GM19452 (cell line): ENCODE results near the gene SCN1B.

ENCODE experiments used
- ATAC-seq: cut with Tn5 transposase; IDR thresholded peaks from one replicate; pipeline ENCODE4 v1.9.1; 2021; ENCODE audit not compliant: unreplicated experiment

The SCN1B gene

DNA sequence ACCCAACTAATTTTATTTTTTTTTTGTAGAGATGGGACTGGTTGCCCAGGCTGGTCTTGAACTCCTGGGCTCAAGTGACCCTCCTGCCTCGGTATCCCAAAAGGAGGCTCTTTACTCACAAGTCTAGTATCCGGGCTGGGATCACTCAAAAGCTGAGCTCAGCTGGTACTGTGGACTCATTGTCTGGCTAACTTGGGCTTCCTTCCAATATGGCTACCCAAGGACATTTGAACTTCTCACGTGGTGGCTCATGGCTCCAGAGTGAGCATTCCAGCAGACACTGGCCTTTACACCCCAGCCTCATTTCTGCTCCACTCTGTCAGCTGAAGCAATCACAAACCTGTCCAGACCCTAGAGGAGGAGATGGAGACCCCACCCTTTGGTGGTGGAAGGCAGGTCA lies 40.2 kb downstream of the SCN1B start:
- no peak for ATAC-seq

- no peak for ATAC-seq
Observed at GRCh38 chr19:35073516-35073915, 43.2 kb downstream of the SCN1B start.

DNA sequence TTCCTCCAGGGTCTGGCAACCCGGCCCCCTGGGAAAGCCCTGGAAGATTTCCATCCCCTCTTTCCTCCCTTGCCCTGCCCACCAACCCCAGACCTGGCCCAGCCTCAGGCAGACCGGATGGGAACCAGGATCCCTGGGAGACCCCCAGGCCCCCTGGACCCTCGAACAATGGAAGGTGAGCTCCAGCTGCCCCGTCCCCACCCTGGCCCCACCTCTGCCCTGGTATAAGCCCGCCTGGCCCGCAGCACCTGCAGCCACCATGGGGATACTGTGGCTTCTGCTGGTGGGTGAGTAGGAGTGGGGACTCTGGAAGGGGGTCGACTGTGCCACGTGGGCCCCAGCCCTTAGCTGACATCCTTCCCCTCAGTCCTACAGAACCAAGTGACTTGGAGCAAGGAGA lies 43.7 kb downstream of the SCN1B start:
- no peak for ATAC-seq

- no peak for ATAC-seq
Observed at GRCh38 chr19:35074426-35075201, 44.3 kb downstream of the SCN1B start.

- ATAC-seq = no peak
Observed at GRCh38 chr19:35075202-35076025, 45.1 kb downstream of the SCN1B start.

DNA sequence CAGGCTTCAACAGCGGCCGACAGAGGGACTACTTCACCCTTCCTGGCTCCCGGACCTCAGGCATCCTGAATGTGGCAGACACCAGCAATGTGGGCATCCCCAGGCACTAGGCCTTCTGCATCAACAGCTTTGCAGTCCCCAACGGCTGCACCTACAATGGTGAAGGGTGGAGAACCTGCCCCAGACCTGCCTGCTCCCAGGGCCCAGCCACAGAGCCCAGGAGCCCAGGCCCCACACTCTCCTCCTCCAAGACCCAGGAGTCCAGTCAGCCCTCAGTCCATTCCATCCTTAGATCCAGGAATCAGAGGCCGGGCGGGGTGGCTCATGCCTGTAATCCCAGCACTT lies 45.7 kb downstream of the SCN1B start:
- ATAC-seq = no peak

DNA sequence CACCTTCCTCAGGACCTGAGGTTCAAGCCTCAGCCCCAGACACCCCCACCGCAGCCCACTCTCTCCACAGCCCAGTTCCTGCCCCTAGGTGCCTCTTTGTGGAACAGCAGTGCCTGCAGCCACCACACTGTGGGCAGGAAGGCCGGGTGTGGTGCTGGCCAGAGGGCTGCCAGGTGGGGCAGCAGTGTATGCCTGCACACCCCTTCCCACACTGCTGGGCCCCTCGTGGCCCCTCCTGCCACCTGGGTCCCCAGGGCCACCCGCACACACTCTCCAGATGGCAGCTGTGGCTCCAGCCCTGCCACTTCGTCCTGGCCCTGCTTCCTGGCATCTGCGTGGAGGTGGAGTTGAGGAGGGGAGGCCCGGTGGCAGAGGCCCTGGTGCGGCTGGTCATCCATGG lies 46.4 kb downstream of the SCN1B start:
- no peak for ATAC-seq

- ATAC-seq = no peak
Observed at GRCh38 chr19:35077411-35078223, 47.3 kb downstream of the SCN1B start.

DNA sequence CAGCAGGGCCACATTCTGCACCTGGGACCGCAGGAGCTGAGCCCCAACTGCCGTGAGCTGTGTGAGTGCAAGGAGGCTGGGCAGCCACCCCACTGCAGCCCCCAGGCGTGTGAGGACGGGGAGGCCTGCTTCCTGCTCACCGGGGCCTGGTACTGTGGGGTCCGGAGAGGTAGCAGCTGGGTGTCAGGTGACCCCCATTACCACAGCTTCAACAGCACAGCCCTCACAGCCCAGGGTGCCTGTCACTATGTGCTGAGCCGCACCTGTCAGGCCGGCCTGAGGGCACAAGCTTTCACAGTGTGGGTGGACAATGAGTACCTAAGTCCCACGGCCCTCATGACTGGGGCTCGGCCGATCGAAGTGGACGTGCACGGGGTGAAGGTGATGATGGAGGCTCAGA lies 49.6 kb downstream of the SCN1B start:
- no peak for ATAC-seq

- ATAC-seq = no peak
Observed at GRCh38 chr19:35080613-35081170, 50.4 kb downstream of the SCN1B start.

DNA sequence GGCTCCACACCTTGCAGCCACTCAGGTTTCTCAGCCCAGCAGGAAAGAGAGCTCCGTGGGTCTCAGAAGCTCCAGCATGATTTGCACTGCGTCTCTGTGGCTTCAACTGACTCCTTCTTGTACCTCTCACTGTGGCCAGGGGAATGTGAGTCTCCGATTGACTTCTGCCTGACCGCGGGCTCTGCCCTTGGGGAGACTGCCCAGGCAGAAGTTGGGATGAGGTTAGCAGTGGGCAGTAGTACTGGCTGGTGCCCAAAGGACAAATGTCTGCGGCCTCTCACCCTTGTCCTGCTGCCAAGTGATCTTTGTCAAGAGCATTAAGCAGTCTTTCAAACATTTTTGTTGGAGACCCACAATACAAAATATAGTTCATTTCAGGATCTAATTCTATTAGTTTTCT lies 50.9 kb downstream of the SCN1B start:
- no peak for ATAC-seq

- no peak for ATAC-seq
Observed at GRCh38 chr19:35083691-35084508, 53.6 kb downstream of the SCN1B start.

GRCh38 chr19:35084509-35084762 lies 54.2 kb downstream of the SCN1B start:
- no peak for ATAC-seq

GRCh38 chr19:35085947-35086346 lies 55.7 kb downstream of the SCN1B start:
- ATAC-seq = peak; percentile 69

DNA sequence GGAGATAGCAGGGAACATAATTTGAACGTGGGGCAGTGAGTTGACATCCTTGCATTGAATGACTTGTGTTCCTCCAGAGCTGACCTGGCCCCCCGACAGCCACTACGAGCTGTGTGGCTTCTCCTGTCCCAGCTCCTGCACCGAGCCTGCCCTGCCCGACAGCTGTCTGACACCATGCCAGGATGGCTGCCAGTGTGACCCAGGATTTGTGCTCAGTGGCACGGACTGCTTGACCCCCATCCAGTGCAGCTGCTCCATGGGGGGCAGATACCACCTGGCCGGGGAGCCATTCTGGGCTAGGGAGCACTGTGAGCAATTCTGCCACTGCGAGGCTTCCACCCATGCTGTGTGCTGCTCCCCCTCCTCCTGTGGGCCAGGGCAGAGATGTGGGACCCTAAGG lies 56.2 kb downstream of the SCN1B start:
- ATAC-seq = no peak

GRCh38 chr19:35087393-35087792 lies 57.1 kb downstream of the SCN1B start:
- ATAC-seq = no peak

DNA sequence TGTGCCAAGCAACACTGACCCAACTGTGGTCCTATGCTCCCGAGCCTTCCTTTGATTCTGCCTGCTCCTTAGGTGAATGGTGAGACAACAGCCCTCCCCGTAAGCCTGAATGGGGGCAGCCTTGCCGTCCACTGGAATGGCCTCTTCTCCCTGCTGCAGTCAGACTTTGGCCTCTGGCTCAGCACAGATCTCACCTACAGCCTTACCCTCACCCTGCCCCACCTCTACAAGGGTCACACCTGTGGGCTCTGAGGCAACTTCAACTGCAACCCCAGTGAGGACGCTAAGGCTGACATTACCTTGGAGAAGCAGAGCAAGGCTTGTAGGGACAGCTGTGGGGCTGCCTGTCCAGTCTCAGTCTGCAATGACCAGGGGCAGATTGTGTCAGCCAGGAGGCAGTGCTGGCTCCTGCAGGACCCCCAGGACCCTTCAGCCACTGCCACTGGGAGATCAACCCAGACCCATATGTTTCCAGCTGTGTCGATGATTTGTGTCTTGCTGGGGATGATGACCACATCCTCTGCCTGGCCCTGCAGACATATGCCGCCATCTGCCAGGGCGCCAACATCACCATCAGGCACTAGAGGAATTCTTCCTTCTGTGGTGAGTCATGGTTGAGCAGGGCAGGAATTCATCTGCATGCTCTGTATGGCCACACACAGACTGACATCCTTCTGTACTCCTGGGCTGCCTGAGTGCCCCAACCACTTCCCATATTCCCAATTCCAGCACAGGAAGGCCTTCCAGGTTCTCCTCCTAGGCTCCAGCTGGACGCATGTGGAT lies 58.1 kb downstream of the SCN1B start:
- no peak for ATAC-seq

DNA sequence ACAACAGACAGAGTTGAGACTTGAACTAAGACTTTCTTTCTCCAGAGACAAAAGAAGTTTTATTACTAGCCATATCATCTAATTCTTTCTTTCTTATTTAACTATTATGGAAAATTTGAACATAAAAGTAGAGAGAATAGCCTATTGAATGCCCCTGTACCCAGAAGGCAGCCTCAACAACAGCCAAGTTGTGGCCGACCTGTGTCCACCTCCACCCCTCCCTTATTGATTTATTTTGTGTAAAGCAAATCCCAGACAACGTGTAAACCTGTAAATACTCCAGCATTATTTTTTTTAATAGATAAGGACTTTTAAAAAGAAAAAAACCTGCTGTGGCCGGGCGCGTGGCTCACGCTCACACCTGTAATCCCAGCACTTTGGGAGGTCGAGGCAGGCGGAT lies 59.3 kb downstream of the SCN1B start:
- no peak for ATAC-seq
